Medulla oblongata (tissue), 1 donor: ENCODE measurements around the gene GRIN2A.

Experiments used
- DNase-seq: peaks from one replicate; pipeline ENCODE4 v3.0.0-alpha.2; 2015; ENCODE audit errors: extremely low spot score

The GRIN2A gene

DNA sequence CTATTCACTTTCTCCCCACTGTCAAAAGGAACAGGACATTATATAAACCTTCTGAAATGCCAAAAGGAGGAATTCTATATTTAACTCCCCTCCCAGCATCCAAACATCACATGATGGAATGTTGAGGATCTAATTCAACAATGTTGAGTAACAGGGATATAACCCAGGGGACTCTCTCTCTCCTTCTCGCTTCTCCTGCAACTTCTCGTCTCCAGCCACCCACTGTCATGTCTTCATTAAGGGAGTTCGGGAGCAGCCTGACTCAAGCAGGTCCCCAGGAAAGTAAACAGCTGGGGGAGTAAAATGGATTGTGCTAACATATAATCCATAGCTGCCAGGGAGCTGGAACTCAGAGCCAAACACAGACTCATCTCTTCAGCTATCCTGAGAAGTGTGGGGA is 51.7 kb downstream of the GRIN2A start:
- no peak for DNase-seq

DNA sequence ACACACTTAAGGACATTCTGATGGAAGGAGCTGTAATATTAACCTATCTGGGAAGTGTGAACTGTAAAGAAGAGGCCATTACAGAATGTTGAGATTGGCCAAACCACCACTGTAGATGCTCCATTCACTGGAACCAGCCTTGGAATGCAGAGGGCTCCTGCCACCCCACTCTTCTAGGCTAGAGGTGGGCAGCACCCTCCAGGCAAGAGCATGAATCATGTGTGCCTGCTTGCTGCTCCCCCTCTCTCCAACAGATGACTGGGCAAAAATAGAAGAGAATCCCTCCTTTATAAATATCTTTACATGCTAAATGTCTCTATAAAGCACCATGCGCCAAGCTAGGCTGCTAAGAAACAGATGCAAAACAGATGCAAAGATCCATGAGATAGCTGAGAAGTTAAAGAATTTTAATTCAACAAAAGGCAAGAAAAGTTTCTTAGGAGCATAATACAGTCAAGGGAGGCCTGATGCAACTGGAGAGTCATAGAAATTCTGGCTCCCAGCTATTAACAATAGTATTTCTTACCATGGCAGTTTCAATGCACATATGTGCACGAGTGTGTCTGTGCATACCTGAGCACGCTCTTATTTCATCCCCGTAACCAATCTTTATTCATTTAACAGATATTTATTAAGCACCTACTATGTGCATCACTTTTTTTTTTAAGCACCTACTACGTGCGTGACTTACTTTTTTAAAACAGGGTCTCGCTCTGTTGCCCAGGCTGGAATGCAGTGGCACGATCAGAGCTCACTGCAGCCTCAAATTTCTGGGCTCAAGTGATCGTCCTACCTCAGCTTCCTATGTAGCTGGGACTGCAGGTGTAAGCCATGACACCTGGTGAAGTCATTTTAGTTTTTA is 53.6 kb downstream of the GRIN2A start:
- no peak for DNase-seq

DNA sequence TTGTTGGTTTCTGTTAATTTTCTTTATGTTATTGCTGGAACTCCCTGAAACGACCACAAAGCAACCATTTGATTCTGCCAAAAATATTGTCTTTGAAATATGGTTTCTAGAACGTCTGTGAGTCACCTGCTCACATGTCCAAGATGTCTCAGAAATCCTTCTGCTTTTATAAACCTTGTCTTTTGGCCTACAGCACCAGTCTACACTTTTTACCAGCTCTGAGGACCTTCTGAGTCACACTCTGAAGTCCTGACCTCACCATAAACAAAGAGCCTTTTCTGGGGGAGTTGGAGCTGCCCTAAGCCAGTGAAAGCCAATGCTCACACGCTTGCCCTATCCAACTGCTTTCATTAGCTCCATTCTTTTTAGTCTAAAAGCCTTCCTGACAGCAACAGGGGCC is 55.5 kb downstream of the GRIN2A start:
- DNase-seq = peak; percentile 83

DNA sequence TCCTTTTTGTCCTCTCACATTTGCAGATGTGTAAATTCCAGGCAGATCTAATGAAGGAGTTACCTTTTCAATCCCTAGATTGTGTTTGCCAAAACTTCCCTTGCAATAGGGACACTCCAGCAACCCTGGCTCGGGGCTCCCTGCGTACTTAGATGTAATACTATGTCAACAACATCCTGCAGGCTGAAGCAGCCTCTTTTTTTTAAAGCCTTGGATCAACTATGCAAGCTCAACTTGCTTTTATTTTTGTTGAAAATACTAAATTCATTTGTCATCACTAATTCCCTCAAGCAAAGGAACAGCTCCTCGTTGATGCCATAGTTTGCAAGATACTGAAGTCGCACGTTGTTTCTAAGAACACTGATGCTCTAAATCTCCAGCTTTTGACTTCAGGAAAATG is 59.1 kb downstream of the GRIN2A start:
- DNase-seq = no peak

DNA sequence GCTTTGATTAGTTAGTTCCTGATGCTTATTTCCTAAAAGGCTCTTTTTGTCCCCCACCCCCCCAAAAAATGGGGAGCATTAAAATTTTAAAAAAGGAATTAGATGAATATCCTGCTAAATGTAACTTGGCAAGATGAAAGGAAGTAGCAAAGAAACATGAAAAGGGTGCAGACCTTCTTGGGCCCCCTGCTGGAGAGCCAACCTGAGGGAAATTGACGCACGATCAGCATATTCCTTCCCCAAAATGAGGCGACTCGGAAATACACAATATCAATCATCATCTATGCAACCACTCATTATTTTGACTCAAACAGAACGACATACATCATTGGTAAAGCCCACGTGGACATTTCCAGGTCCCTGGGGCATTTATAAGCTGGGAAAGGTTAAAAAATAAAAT is 59.7 kb downstream of the GRIN2A start:
- peak; percentile 18 for DNase-seq

DNA sequence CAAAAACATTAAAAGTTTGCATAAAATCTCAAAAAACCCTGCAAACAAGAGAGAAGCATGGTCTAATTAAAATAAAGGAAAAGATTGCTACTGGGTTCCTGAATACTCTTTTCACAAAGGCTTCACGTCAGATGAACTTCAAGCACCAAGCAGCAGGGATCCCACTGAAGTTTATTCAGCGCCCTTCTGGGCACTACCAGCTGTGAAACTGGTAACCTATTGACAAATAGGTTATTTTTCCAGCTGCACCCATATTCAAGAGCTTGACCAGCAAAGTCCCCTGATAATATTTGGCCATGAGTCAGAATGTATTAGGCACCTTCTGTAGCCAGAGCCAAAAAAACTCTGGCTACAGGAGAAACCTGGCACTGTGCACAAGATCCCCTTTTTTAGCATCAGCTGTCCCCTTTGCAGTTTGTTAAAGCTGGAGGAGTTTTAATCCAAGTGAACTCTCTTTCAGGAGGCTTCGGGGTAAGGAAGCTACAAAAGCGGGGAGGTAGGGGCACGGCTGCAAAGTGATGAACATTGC is 60.3 kb downstream of the GRIN2A start:
- no peak for DNase-seq

DNA sequence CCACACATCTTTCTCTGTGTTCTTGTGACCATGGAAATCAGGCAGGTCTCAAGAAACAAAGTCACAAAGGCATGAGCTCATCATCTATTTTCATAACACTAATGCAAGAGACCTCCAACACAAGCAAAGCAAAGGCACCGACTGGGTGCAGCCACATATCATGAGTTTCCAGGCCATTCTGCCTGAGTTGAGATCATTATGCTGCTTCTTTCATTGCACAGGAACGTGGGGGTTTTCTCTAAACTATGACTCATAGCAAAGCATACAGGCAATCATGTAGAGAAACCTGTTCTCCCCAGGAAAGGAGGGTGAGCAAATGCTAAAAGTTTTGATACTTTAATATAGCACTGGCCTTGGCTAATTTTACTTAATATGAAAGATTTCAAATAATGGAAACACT is 60.7 kb downstream of the GRIN2A start:
- DNase-seq = no peak

DNA sequence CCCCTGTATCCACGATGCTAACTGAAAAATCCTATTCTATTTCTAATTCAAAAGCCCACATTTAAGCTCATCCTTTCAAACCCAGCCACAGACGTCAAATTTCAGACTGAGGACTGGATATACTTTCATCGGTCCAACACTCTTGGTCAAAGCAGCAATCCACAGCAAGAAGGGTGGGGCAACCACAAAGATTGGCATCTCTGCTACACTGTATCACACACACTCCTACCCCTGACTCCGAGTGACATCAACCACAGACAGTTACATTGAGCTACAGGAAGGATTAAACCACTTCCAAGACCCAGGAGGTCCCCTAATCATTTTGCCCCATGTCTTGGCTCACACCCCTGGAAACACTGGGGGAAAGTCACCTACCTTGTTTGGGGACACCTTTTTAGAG is 61.3 kb downstream of the GRIN2A start:
- DNase-seq = no peak

DNA sequence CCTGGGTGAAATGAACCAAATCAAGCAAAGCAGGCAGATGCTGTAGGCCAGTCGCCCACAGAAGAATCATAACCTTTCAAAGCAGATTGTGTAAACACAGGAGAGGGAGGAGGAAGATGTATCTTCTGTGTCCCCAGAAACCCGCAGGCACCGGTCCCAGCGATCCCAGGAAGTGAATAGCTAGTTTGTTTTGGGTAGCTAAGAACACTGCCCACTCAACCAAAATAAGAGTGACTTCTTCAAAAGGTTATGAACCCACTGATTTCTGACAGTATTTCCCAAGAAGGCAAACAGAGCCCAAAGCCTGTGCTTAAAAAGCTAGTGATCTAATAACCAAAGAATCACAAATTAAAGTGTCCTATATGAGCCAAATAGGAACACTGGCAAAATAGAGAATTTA is 67.8 kb downstream of the GRIN2A start:
- peak; percentile 7 for DNase-seq

DNA sequence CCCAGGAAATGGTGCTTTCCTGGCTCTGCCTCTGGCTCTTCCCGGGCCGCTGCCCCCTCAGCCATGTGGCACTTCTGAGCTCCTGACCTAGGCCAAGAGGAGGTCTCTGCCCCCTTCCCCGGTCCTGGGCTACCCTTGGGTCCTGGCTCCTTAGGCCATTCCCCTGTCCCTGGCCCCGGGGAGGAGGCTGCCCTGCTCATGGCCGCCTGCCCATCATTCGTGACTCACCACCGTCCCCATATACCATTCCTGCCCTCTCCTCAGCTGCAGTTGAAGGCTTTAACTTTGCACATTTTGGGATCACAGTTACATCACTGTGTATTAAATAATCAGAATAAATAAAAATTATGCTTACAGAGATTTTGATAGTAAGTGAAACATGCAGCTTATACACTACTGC is 69.0 kb downstream of the GRIN2A start:
- no peak for DNase-seq

DNA sequence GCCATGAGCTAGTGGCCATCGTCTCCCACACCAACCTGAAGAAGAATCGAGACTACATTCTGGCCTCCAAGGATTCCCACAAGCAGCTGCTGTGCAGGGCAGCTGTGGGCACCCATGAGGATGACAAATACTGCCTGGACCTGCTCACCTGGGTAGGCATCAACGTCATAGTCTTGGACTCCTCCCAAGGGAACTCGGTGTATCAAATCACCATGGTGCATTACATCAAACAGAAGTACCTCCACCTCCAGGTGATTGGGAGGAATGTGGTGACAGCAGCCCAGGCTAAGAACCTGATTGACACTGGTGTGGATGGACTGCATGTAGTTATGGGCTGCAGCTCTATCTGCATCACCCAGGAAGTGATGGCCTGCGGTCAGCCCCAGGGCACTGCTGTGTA is 70.2 kb downstream of the GRIN2A start:
- no peak for DNase-seq

DNA sequence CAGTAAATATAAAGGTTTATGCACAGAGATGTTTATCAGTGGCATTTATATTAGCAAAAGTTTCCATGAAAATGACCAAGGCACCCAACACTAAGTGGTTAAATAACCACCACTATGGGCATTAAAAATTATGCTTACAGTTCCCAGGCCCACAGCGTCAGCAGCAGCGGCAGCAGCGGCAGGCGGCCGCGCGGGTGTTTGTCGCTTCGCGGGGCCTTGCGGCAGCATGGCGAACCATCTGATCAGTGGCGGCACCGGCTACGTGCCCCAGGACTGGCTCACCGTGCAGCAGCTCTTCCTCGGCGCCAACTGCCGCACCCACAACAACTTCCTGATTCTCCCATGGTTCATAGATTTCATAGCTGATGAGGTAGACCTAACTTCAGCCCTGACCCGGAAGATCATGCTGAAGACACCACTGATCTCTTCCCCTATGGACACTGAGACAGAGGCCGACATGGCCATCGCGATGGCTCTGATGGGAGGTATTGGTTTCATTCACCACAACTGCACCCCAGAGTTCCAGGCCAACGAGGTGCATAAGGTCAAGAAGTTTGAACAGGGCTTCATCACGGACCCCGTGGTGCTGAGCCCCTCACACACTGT is 71.0 kb downstream of the GRIN2A start:
- DNase-seq = no peak

DNA sequence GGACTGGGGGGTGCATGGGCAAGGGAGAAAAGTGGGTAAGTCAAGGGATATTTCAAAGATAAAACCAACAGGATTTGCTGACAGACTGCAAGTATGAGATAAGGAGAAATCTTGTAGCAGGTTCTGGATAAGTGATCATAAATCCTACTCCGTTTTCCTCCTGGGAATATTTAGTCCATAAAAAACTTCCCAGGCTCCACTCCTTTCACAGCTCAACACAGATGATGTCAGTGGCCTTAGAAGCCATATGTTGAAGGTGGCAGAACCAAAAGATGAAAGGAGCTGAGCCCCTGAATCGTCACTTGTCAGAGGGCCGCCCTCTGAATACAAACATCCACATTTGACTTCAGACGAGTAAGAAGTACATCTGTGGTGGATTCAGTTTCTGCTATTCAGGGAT is 71.7 kb downstream of the GRIN2A start:
- DNase-seq = no peak

DNA sequence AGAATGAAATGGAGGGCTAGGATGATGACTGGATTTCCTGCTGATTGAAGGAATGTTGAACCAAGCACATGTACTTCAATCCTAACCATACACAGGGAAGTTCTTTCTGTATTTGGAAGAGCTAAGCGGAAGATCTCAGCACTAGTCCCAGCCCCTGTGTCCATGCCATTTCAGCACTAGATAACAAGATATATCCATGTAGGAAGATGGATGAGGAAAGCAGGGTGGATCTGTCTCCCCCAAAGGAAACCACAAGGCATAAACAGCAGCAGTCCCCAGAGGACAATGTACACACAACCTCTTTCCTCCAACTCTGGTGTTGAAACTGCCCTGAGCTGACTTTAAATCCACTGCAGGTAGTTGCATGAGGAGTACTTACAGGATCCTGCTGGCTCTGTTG is 75.1 kb downstream of the GRIN2A start:
- DNase-seq = no peak

DNA sequence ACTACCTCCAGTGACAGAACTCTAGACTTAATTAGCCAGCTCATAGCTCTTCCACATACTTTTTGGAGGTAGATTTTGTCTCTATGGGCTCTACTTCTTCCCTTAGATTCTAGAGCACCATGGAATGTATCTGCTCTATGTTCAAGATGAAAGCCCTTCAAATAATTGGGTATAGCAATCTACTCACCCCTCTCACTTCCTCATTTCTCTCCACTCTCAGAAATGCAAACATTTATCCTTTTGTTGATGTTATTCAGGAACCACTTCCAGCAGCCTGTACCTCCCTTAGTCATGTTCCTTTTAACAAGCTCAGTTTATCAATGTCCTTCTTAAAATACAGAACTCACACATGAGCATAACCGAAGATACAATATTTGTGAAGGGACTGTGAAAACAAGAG is 78.5 kb downstream of the GRIN2A start:
- no peak for DNase-seq

DNA sequence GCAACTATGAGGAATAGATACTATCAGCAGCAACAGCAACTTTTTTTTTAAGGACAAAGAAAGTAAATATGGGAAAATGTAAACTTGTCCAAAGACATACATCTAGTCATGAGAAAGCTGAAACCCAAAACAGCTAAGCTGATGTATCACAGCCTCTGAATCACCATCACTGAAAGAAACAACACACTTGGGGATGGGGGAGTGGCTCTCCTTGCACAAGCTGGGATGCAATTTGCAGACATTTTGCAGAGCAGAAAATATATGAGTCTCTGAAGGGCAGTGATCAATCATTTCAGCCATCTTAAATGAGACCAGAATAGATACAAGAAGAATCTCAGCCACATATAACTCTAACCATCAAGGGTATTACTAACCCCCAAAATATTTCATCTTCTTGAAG is 79.1 kb downstream of the GRIN2A start:
- DNase-seq = no peak

DNA sequence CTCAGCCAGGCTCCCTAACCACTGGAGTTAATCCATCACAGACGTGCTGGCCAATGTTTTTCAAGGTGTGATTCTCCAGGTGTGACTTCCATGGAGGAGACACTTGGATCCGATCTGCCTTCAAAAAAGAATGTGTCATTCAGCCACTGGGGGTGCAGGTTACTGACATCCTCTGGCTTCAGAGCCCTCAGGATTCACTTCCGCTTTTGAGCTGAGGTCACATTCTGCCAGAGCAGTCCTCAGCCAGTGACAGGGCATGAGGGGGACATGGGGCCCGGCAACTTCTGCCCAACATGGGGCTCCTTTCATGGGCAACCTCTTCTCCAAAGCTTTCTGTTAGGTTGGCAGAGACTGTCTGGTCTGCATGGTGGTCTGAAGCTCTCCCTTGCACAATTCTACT is 81.4 kb downstream of the GRIN2A start:
- no peak for DNase-seq

DNA sequence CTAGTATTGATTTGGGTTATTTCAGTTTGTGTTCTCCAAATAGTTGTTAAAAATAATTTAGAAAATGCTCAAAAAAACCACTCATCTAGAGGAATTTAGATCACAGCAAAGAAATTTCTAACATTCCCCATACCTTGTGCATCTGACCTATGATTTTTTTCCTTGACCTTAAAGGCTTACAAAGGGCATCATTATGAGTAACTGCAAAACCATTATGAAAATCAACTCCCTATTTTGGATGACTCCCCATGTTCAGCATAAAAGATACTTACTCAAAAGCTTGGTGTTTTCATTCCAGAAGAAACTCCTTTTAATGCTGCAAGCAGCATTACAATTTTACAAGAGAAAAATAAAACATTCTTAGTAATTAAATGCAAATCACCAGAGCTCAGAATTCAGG is 83.2 kb downstream of the GRIN2A start:
- DNase-seq = no peak

DNA sequence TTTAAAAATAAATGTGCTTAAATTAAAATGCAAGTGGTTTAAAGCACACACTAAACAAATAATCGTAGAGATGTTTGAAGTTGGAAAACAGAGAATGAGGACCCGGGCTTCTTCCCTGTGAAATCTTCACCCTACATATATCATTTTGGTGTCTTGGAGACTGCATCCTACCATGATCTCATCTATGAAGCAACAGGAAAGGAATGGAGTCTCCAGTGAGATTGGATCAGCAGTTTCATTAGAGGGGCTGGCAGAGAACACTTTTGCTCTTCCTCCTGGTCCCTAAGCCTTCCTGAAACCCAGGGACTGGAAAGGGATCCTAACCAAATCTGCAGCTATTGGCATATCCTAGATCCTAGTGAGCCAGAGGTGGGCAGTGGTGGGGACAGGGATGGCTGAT is 85.0 kb downstream of the GRIN2A start:
- DNase-seq = no peak

DNA sequence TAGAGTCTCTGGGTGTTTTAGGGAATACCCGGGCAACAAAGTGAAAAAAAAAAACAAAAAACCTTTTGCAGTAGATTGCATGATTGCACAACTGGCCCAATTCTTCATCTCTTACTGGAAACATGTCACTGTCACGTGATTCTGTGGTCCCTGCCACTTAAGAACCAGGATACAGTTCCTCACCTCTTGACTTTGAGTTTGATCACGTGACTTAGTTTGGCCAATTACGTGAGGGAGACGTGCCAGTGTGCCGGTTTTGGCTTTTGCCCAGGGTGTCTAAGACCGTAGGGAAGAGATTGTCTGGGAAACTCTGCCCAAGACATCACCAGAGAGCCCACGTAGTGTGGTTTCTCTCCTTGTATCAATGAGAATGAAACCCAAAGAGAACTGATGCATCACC is 88.7 kb downstream of the GRIN2A start:
- DNase-seq = no peak

DNA sequence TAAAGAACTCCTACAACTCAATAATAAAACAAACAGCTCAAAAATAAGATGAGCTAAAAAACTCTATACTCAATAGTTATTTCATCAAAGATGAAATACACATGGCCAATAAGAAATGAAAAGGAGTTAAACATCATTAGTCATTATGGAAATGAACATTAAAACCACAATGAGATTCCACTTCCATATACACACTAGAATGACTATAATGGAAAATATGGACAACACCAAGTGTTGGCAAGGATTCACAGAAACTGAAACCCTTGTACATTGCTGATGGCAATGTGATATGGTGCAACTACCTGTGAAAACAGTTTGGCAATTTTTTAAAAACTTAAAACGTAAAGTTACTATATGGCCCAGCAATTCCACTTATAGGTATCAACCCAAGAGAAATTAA is 91.4 kb downstream of the GRIN2A start:
- DNase-seq = no peak

DNA sequence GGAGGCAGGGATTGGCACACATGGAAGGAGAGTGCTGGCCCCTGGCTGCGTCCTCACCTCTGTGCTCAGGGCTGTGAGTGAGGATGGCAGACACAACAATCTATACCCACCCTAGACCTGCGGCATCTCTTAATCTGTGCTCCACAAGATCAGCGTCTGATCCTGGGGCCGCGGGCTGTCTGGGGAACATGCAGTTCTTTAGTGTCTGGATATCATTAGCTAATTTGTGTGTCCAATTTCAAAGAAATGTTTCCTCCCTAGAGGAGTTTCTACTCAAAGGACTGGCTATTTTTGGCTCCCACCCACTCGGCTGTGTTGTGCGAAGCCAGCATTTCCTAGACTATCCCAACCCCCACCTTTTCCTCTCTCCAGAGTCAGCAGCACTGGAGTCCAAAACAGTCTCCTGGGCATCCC is 93.8 kb downstream of the GRIN2A start:
- DNase-seq = peak; percentile 54

DNA sequence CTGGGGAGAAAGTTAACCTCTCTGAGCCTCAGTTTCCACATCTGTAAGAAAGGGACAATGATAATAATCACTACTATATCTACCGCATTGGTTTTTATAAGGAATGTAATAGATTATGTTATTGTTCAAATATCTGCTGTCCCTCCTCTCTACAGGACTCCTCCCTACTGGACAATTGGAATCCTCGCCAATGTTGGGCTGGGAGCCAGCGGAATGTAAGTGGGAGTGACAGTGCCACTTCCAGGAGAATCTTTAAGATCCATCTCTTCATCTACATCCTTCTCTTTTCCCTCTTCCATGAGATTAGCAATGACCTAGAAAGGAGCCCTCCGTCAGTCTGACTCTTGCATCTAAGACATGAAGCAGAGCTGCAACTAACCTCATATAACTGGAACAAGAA is 95.1 kb downstream of the GRIN2A start:
- no peak for DNase-seq
